ENCODE data around the gene G3BP2.

G3BP2 gene

DNA sequence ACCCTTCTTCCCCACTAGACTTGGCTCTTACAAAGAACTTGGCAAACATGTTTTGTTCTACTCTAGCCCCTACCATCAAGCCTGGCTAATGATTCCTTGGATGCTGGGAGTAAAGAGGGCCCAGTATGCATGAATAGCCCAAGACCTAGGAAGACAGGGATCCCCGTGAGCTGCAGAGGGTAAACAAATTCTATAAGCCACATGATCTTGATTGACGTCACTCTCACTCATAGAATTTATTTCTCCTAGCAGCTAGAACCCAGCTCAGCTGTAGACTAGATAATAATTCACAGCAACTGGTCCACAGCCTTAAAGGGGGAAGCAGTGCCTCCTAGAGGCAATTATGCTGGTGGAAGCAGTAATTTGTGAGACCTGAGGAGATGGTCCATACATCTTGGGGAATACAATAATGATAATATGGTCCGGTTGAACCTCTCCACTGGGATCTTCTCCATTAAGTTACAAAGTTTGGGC lies 35.0 kb upstream of the G3BP2 start:
- H3K27ac ChIP-seq (ENCODE audit: low read length) = no peak overlapping the region
- H3K9me3 ChIP-seq (ENCODE audit: insufficient read depth, low read length) = no peaks in the 10 kb centered on the region
- H4K20me1 ChIP-seq (ENCODE audit: insufficient read depth, low read length) = no peaks in the 10 kb centered on the region
- no peak overlapping the region for H3K4me3 ChIP-seq (ENCODE audit: low read length)
- no peak overlapping the region for H3K9ac ChIP-seq (ENCODE audit: low read length)
- no peaks in the 10 kb centered on the region for H3K36me3 ChIP-seq (replicated peaks; ENCODE audit: low read depth, low read length)
- H2AFZ ChIP-seq (ENCODE audit: low read depth, low read length) = no peak overlapping the region
- peak overlapping the region; percentile 30; the same call in 1 of the 2 replicates for H3K4me2 ChIP-seq (ENCODE audit: low read length)
- no peaks in the 10 kb centered on the region for H3K27me3 ChIP-seq (ENCODE audit: low read depth, low read length)
- H3K4me1 ChIP-seq (ENCODE audit: low read length) = peaks cover 4% of the 10 kb centered on the region; the same call in 1 of the 2 replicates
- no peak for TF ChIP-seq EZH2phosphoT487 (IDR thresholded peaks at IDR 0.05; ENCODE audit: low read depth)
- TF ChIP-seq, protein P1, sequence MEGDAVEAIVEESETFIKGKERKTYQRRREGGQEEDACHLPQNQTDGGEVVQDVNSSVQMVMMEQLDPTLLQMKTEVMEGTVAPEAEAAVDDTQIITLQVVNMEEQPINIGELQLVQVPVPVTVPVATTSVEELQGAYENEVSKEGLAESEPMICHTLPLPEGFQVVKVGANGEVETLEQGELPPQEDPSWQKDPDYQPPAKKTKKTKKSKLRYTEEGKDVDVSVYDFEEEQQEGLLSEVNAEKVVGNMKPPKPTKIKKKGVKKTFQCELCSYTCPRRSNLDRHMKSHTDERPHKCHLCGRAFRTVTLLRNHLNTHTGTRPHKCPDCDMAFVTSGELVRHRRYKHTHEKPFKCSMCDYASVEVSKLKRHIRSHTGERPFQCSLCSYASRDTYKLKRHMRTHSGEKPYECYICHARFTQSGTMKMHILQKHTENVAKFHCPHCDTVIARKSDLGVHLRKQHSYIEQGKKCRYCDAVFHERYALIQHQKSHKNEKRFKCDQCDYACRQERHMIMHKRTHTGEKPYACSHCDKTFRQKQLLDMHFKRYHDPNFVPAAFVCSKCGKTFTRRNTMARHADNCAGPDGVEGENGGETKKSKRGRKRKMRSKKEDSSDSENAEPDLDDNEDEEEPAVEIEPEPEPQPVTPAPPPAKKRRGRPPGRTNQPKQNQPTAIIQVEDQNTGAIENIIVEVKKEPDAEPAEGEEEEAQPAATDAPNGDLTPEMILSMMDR (IDR thresholded peaks at IDR 0.05; ENCODE audit: low read depth, low read length) = peak; percentile 65
- H3K79me2 ChIP-seq (ENCODE audit: low read length) = no peaks in the 10 kb centered on the region

DNA sequence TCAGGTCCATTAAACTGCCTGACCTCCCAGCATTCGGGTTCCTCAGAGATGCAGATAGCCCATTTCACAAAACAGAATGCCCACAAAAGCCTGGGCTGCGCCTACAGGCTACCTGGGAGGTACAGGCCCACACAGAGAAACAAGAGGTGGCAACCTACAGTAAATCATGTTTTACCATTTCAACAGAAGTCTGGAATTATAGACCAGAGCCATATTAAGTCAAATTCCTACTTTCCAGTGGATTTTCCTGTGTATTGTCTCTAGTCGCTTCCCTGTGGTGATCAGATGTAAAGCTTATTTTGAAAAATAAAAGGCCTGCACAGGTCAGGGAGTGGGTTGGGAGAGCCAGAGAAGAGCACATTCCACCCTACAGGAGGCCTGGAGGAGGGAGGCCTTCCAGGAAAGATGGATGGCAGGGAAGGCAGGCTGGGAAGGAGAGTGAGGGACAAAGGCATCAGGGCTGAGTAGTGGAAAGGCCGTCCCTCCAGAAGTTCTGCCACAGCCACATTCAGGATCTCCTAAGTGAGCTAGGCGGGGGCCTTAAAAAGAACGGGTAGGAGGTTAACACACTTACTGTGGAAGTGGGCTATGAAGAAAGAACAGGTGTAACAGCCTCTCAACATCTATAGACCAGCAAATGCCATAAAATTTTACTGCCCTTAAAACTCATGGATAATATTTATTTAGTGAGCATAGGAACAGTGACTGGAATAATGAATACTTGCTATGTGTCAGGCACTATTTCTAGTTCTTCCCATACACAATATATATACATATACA lies 32.2 kb upstream of the G3BP2 start:
- no peak for TF ChIP-seq EZH2phosphoT487 (IDR thresholded peaks at IDR 0.05; ENCODE audit: low read depth)
- TF ChIP-seq, protein P1 (IDR thresholded peaks at IDR 0.05; ENCODE audit: low read depth, low read length) = no peak
- H3K4me1 ChIP-seq (ENCODE audit: low read length) = peaks cover 4% of the 10 kb centered on the region; the same call in 1 of the 2 replicates
- H3K4me3 ChIP-seq (ENCODE audit: low read length) = no peak overlapping the region
- no peak overlapping the region for H3K4me2 ChIP-seq (ENCODE audit: low read length)
- no peaks in the 10 kb centered on the region for H3K79me2 ChIP-seq (ENCODE audit: low read length)
- no peaks in the 10 kb centered on the region for H3K27me3 ChIP-seq (ENCODE audit: low read depth, low read length)
- no peak overlapping the region for H3K9ac ChIP-seq (ENCODE audit: low read length)
- no peak overlapping the region for H2AFZ ChIP-seq (ENCODE audit: low read depth, low read length)
- no peak overlapping the region for H3K27ac ChIP-seq (ENCODE audit: low read length)
- H4K20me1 ChIP-seq (ENCODE audit: insufficient read depth, low read length) = no peaks in the 10 kb centered on the region
- H3K36me3 ChIP-seq (replicated peaks; ENCODE audit: low read depth, low read length) = no peaks in the 10 kb centered on the region
- no peaks in the 10 kb centered on the region for H3K9me3 ChIP-seq (ENCODE audit: insufficient read depth, low read length)

DNA sequence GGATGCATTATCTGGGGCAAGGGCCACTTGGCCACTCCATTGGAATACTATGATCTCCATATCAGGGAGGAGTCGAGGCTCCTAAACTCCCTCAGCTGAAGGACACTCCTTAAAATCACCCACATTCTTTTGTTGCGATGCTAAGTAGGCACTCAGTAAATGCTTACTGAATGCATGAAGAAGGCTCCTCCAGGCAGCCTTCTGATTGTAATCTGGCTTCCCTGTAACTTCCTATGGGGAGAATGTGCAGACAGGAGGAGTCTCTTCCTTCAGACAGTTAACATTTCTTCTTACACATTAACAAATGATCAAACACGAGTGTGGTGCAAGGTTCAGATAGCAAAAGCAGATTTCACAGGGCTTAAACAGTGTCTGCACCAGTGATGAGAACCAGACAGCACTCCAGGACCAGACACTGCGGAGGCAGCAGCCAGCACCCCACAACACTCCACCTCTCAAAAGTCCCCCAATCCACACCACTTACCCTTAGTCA lies 29.8 kb upstream of the G3BP2 start:
- Histone ChIP-seq H4K20me1 (ENCODE audit: insufficient read depth, low read length) (no peaks in the 10 kb centered on the region), H3K9ac (ENCODE audit: low read length) (no peak overlapping the region), H3K36me3 (replicated peaks; ENCODE audit: low read depth, low read length) (no peaks in the 10 kb centered on the region), H3K27ac (ENCODE audit: low read length) (no peak overlapping the region), H3K4me3 (ENCODE audit: low read length) (no peak overlapping the region), H3K27me3 (ENCODE audit: low read depth, low read length) (no peaks in the 10 kb centered on the region), H3K4me2 (ENCODE audit: low read length) (no peak overlapping the region), H2AFZ (ENCODE audit: low read depth, low read length) (no peak overlapping the region), H3K9me3 (ENCODE audit: insufficient read depth, low read length) (no peaks in the 10 kb centered on the region), H3K79me2 (ENCODE audit: low read length) (no peaks in the 10 kb centered on the region), H3K4me1 (ENCODE audit: low read length) (peaks cover 16% of the 10 kb centered on the region)
- TF ChIP-seq EZH2phosphoT487 (IDR thresholded peaks at IDR 0.05; ENCODE audit: low read depth) = no peak
- TF ChIP-seq, protein P1 (IDR thresholded peaks at IDR 0.05; ENCODE audit: low read depth, low read length) = no peak

DNA sequence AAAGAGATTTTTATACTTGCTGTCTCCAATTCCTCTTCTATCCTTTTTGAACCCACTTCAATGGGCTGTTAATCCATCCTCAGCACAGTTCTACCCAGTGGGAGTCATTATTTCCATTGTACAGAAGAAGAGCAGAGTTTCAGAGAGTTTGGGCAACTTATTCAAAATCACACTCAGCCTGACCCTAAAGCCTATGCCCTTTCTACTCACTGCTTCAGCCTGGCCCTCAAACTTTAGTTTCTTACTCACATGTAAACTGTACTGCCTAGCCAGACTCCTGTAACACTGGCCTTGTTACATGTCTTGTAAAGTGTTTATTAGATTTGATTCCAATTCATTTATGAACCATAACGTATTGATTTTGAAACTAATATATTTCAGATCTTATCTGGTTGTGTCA lies 26.1 kb upstream of the G3BP2 start:
- H3K27me3 ChIP-seq (ENCODE audit: low read depth, low read length) = no peaks in the 10 kb centered on the region
- H3K27ac ChIP-seq (ENCODE audit: low read length) = peak overlapping the region; percentile 72
- H2AFZ ChIP-seq (ENCODE audit: low read depth, low read length) = peak overlapping the region; percentile 69
- peak overlapping the region; percentile 33; the same call in 1 of the 2 replicates for H3K9ac ChIP-seq (ENCODE audit: low read length)
- H3K79me2 ChIP-seq (ENCODE audit: low read length) = no peaks in the 10 kb centered on the region
- H3K4me2 ChIP-seq (ENCODE audit: low read length) = peak overlapping the region; percentile 75
- H3K36me3 ChIP-seq (replicated peaks; ENCODE audit: low read depth, low read length) = no peaks in the 10 kb centered on the region
- no peaks in the 10 kb centered on the region for H4K20me1 ChIP-seq (ENCODE audit: insufficient read depth, low read length)
- no peaks in the 10 kb centered on the region for H3K9me3 ChIP-seq (ENCODE audit: insufficient read depth, low read length)
- TF ChIP-seq EZH2phosphoT487 (IDR thresholded peaks at IDR 0.05; ENCODE audit: low read depth) = no peak
- TF ChIP-seq, protein P1 (IDR thresholded peaks at IDR 0.05; ENCODE audit: low read depth, low read length) = no peak
- H3K4me1 ChIP-seq (ENCODE audit: low read length) = peaks cover 18% of the 10 kb centered on the region
- peak overlapping the region; percentile 20; the same call in 1 of the 2 replicates for H3K4me3 ChIP-seq (ENCODE audit: low read length)
